ENCODE measurements around the gene FOSL1.

GRCh38 chr11:65927904-65928397 is 27.8 kb upstream of the FOSL1 start:
- TF ChIP-seq CTCF (IDR thresholded peaks at IDR 0.05; ENCODE audit: low read depth, low read length, missing input control) (no peak), ATF3 (IDR thresholded peaks at IDR 0.05) (no peak), ZBTB33 (IDR thresholded peaks at IDR 0.05) (no peak), SP1 (IDR thresholded peaks at IDR 0.05) (no peak), JUND (IDR thresholded peaks at IDR 0.05) (no peak), FOXA1 (IDR thresholded peaks at IDR 0.05) (no peak), REST (IDR thresholded peaks at IDR 0.05) (no peak), EGR1 (IDR thresholded peaks at IDR 0.05; ENCODE audit: low read depth in 2 of 2) (no peak), TAF1 (conservative IDR thresholded peaks at IDR 0.05) (no peak), HNF4G (IDR thresholded peaks at IDR 0.05) (no peak), YY1 (IDR thresholded peaks at IDR 0.05) (no peak)

Data from liver (tissue), 3 donors.